ENCODE data around the gene MOCS1. TPM values are rescaled to one million over a fixed set of nuclear protein-coding genes. Genes with fewer than 3 reads are reported as not detected.

Gene MOCS1
- total RNA-seq, 1 donor from 2014 or later: 16.0 TPM

GRCh38 chr6:39901116-39901655 lies 33.1 kb downstream of the MOCS1 start:
- Mint-ChIP-seq H3K9me3 (ENCODE audit: unreplicated experiment) (no peaks in the 10 kb centered on the region), H3K27ac (ENCODE audit: unreplicated experiment) (no peak overlapping the region), H3K4me1 (ENCODE audit: low read depth, unreplicated experiment) (no peaks in the 10 kb centered on the region), H3K27me3 (ENCODE audit: low read depth, unreplicated experiment) (no peaks in the 10 kb centered on the region), H3K36me3 (ENCODE audit: low read depth, unreplicated experiment) (peaks cover 56% of the 10 kb centered on the region), H3K4me3 (ENCODE audit: unreplicated experiment) (no peak overlapping the region)
- Histone ChIP-seq H3K4me2 (ENCODE audit: low read length) (no peak overlapping the region), H3K4me1 (ENCODE audit: insufficient read depth, low read length) (no peaks in the 10 kb centered on the region), H3K36me3 (ENCODE audit: insufficient read depth, low read length) (peaks cover 7% of the 10 kb centered on the region), H3K27me3 (ENCODE audit: insufficient read depth, low read length) (no peaks in the 10 kb centered on the region), H3K9me3 (ENCODE audit: insufficient read depth, low read depth, low read length) (no peaks in the 10 kb centered on the region), H4K20me1 (ENCODE audit: insufficient read depth, low read length) (no peaks in the 10 kb centered on the region), H3K4me3 (ENCODE audit: insufficient read depth, low read depth, low read length) (no peak overlapping the region), H3K9ac (ENCODE audit: low read length) (no peak overlapping the region), H3K79me2 (ENCODE audit: insufficient read depth, low read length) (no peaks in the 10 kb centered on the region), H3K27ac (ENCODE audit: low read depth, low read length) (no peak overlapping the region), H2AFZ (ENCODE audit: low read depth, low read length) (no peak overlapping the region)
- no peak for DNase-seq (ENCODE audit: low read depth)
- no peak for FAIRE-seq
- no peak for TF ChIP-seq EZH2 (IDR thresholded peaks at IDR 0.05; ENCODE audit: insufficient read depth, low read length)
- TF ChIP-seq, protein P1, sequence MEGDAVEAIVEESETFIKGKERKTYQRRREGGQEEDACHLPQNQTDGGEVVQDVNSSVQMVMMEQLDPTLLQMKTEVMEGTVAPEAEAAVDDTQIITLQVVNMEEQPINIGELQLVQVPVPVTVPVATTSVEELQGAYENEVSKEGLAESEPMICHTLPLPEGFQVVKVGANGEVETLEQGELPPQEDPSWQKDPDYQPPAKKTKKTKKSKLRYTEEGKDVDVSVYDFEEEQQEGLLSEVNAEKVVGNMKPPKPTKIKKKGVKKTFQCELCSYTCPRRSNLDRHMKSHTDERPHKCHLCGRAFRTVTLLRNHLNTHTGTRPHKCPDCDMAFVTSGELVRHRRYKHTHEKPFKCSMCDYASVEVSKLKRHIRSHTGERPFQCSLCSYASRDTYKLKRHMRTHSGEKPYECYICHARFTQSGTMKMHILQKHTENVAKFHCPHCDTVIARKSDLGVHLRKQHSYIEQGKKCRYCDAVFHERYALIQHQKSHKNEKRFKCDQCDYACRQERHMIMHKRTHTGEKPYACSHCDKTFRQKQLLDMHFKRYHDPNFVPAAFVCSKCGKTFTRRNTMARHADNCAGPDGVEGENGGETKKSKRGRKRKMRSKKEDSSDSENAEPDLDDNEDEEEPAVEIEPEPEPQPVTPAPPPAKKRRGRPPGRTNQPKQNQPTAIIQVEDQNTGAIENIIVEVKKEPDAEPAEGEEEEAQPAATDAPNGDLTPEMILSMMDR (IDR thresholded peaks at IDR 0.05; ENCODE audit: insufficient read depth, low read depth, low read length): no peak

DNA sequence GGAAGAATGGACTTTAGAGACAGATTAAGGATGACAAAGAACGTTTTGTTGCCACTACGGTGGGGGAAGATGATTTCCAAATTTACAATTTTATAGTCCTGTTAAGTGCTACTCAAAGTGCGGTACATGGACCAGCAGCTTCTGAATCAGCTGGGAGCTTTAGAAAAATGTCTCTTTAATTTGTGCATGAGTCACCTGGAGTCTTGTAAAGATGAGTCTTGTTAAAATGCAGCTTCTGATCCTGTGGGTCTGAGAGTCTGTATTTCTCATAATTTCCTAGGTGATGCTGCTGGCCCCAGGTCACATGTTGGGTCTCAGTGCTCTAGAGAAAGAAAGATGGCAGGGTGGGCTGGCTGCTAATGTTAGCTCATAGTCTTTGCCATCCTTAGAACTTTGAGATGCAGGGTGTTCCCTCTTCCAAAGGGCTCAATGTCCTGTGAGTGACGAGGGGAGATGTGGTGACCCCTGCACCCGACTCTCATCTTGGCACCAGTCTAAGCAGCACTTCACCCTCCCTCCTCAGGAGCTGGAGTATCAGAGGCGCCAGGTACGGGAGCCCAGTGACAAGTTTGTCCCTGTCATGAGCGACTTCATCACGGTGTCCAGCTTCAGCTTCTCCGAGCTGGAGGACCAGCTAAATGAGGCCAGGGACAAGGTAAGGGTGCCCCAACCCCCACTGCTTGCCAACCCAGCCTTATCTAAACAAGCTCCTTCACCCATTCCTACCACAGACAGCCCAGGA lies 34.5 kb downstream of the MOCS1 start:
- DNase-seq (ENCODE audit: low read depth): no peak
- no peak overlapping the region for H3K27ac Mint-ChIP-seq (ENCODE audit: unreplicated experiment)
- no peaks in the 10 kb centered on the region for H3K27me3 ChIP-seq (ENCODE audit: insufficient read depth, low read length)
- H3K4me3 ChIP-seq (ENCODE audit: insufficient read depth, low read depth, low read length): no peak overlapping the region
- peaks cover 7% of the 10 kb centered on the region for H3K36me3 ChIP-seq (ENCODE audit: insufficient read depth, low read length)
- TF ChIP-seq, protein P1 (IDR thresholded peaks at IDR 0.05; ENCODE audit: insufficient read depth, low read depth, low read length): no peak
- TF ChIP-seq EZH2 (IDR thresholded peaks at IDR 0.05; ENCODE audit: insufficient read depth, low read length): no peak
- no peaks in the 10 kb centered on the region for H4K20me1 ChIP-seq (ENCODE audit: insufficient read depth, low read length)
- FAIRE-seq: no peak
- H3K27ac ChIP-seq (ENCODE audit: low read depth, low read length): no peak overlapping the region
- H3K9ac ChIP-seq (ENCODE audit: low read length): no peak overlapping the region
- H3K36me3 Mint-ChIP-seq (ENCODE audit: low read depth, unreplicated experiment): peaks cover 52% of the 10 kb centered on the region
- no peaks in the 10 kb centered on the region for H3K4me1 ChIP-seq (ENCODE audit: insufficient read depth, low read length)
- no peaks in the 10 kb centered on the region for H3K4me1 Mint-ChIP-seq (ENCODE audit: low read depth, unreplicated experiment)
- H3K27me3 Mint-ChIP-seq (ENCODE audit: low read depth, unreplicated experiment): no peaks in the 10 kb centered on the region
- no peak overlapping the region for H3K4me3 Mint-ChIP-seq (ENCODE audit: unreplicated experiment)
- no peaks in the 10 kb centered on the region for H3K79me2 ChIP-seq (ENCODE audit: insufficient read depth, low read length)
- H3K9me3 ChIP-seq (ENCODE audit: insufficient read depth, low read depth, low read length): no peaks in the 10 kb centered on the region
- no peaks in the 10 kb centered on the region for H3K9me3 Mint-ChIP-seq (ENCODE audit: unreplicated experiment)
- no peak overlapping the region for H3K4me2 ChIP-seq (ENCODE audit: low read length)
- no peak overlapping the region for H2AFZ ChIP-seq (ENCODE audit: low read depth, low read length)

- FAIRE-seq (no peak), DNase-seq (ENCODE audit: low read depth) (no peak)
- Mint-ChIP-seq H3K27me3 (ENCODE audit: low read depth, unreplicated experiment) (no peaks in the 10 kb centered on the region), H3K36me3 (ENCODE audit: low read depth, unreplicated experiment) (peaks cover 49% of the 10 kb centered on the region), H3K4me3 (ENCODE audit: unreplicated experiment) (no peak overlapping the region), H3K9me3 (ENCODE audit: unreplicated experiment) (no peaks in the 10 kb centered on the region), H3K27ac (ENCODE audit: unreplicated experiment) (no peak overlapping the region), H3K4me1 (ENCODE audit: low read depth, unreplicated experiment) (no peaks in the 10 kb centered on the region)
- Histone ChIP-seq H3K27ac (ENCODE audit: low read depth, low read length) (no peak overlapping the region), H4K20me1 (ENCODE audit: insufficient read depth, low read length) (no peaks in the 10 kb centered on the region), H3K4me3 (ENCODE audit: insufficient read depth, low read depth, low read length) (no peak overlapping the region), H2AFZ (ENCODE audit: low read depth, low read length) (no peak overlapping the region), H3K4me2 (ENCODE audit: low read length) (no peak overlapping the region), H3K36me3 (ENCODE audit: insufficient read depth, low read length) (peaks cover 7% of the 10 kb centered on the region), H3K9ac (ENCODE audit: low read length) (no peak overlapping the region), H3K9me3 (ENCODE audit: insufficient read depth, low read depth, low read length) (no peaks in the 10 kb centered on the region), H3K27me3 (ENCODE audit: insufficient read depth, low read length) (no peaks in the 10 kb centered on the region), H3K4me1 (ENCODE audit: insufficient read depth, low read length) (no peaks in the 10 kb centered on the region), H3K79me2 (ENCODE audit: insufficient read depth, low read length) (no peaks in the 10 kb centered on the region)
- TF ChIP-seq EZH2 (IDR thresholded peaks at IDR 0.05; ENCODE audit: insufficient read depth, low read length): no peak
- TF ChIP-seq, protein P1 (IDR thresholded peaks at IDR 0.05; ENCODE audit: insufficient read depth, low read depth, low read length): no peak
Observed at GRCh38 chr6:39898625-39899024, 35.6 kb downstream of the MOCS1 start.
